ENCODE results near the gene F2RL2. TPM values are rescaled to one million over a fixed set of nuclear protein-coding genes. Genes with fewer than 3 reads are reported as not detected.

Gene F2RL2
- total and polyA plus RNA-seq, 10 of the 15 experiments (the other 5 are each of a cell fraction or from before 2014, with no cell fraction given) = 0.03 to 0.24 (median 0.08) TPM; not detected in 5

- peaks cover 7% of the 10 kb centered on the region; the same call in 1 of the 2 replicates for H3K4me1 ChIP-seq (ENCODE audit: control insufficient read depth, insufficient read depth, low read length)
- BruUV-seq (replicated peaks) = no TSS peak
- H3K4me3 ChIP-seq = no peak overlapping the region
- DNase-seq (ENCODE audit: low read depth, low spot score) (no peak), FAIRE-seq (no peak), ATAC-seq (no peak)
- no peaks in the 10 kb centered on the region; a peak in 2 of 4 replicates for H3K36me3 ChIP-seq (ENCODE audit: control insufficient read depth in 2 of 2, insufficient read depth in 2 of 2, low read length in 1 of 2)
- RAD21 ChIA-PET (ENCODE audit: unreplicated experiment) = interaction anchor here (0.7 to 1.7 kb wide), 4 partner anchors 42 to 131 kb away, joined by 3 to 10 read pairs (median 3); no protein-coding TSS in a partner anchor
- no peak overlapping the region for H3K27ac ChIP-seq (ENCODE audit: control insufficient read depth, insufficient read depth)
- intact Hi-C loops (cut with micrococcal nuclease; ENCODE audit: unreplicated experiment) (no loop called here), in situ Hi-C loops (cut with MboI) (loop anchor here (5.0 kb wide), 1 partner anchor 41 kb away; no protein-coding TSS in a partner anchor)
- no peaks in the 10 kb centered on the region for H4K20me1 ChIP-seq (ENCODE audit: control insufficient read depth, insufficient read depth)
- no peak overlapping the region for H2AFZ ChIP-seq (ENCODE audit: control insufficient read depth, low read depth, low read length)
- H3K9ac ChIP-seq (ENCODE audit: control insufficient read depth, insufficient read depth, low read length) = no peak overlapping the region
- CTCF ChIA-PET = interaction anchor here (0.8 to 6.5 kb wide), 8 partner anchors 8 to 131 kb away, joined by 3 to 69 read pairs (median 4); no protein-coding TSS in a partner anchor
- H3K9me3 ChIP-seq (replicated peaks; ENCODE audit: control insufficient read depth, insufficient read depth, low read length) = peaks cover 3% of the 10 kb centered on the region; the same call in 1 of the 3 replicates
- SMC1A ChIA-PET (ENCODE audit: uncharacterized antibody, unreplicated experiment) = interaction anchor here (1.0 to 2.6 kb wide), 5 partner anchors 9 to 131 kb away, joined by 3 to 14 read pairs (median 8); no protein-coding TSS in a partner anchor
- H3K27me3 ChIP-seq (replicated peaks in 1 of 2; ENCODE audit: control insufficient read depth in 2 of 2, insufficient read depth in 2 of 2, low read length in 1 of 2) = no peaks in the 10 kb centered on the region
- POLR2A ChIA-PET = no interaction called here
- H3K4me2 ChIP-seq (ENCODE audit: control insufficient read depth, insufficient read depth) = no peak overlapping the region
- no peaks in the 10 kb centered on the region for H3K79me2 ChIP-seq (ENCODE audit: control insufficient read depth, insufficient read depth, low read length)
- TF ChIP-seq CHD4 (IDR thresholded peaks at IDR 0.05) (no peak), E2F8 (IDR thresholded peaks at IDR 0.05; ENCODE audit: low read depth, partially characterized antibody) (no peak), ZBTB33 (IDR thresholded peaks at IDR 0.05) (no peak), TCF12 (IDR thresholded peaks at IDR 0.05; ENCODE audit: low read depth, low read length) (no peak), SIX5 (IDR thresholded peaks at IDR 0.05; ENCODE audit: low read depth, low read length, severe bottlenecking) (no peak), SUZ12 (IDR thresholded peaks at IDR 0.05; ENCODE audit: unreplicated experiment) (no peak), TCF3 (IDR thresholded peaks at IDR 0.05; ENCODE audit: borderline replicate concordance, insufficient read depth, low read depth, low read length) (no peak), PAX8 (IDR thresholded peaks at IDR 0.05) (no peak), NR2C1 (IDR thresholded peaks at IDR 0.05) (no peak), PAX5 (IDR thresholded peaks at IDR 0.05; ENCODE audit: borderline replicate concordance, low read depth, low read length) (no peak), HSF1 (IDR thresholded peaks at IDR 0.05; ENCODE audit: low read depth, low read length) (no peak), ASH2L (IDR thresholded peaks at IDR 0.05; ENCODE audit: borderline replicate concordance, low read depth) (no peak), ZSCAN29 (IDR thresholded peaks at IDR 0.05) (no peak), E2F4 (IDR thresholded peaks at IDR 0.05; ENCODE audit: low read depth, low read length) (no peak), IKZF2 (IDR thresholded peaks at IDR 0.05) (no peak), RELA (IDR thresholded peaks at IDR 0.05; ENCODE audit: borderline replicate concordance, partially characterized antibody) (no peak)
- TF ChIP-seq, protein P1, sequence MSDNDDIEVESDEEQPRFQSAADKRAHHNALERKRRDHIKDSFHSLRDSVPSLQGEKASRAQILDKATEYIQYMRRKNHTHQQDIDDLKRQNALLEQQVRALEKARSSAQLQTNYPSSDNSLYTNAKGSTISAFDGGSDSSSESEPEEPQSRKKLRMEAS (IDR thresholded peaks at IDR 0.05; ENCODE audit: low read depth, low read length) = no peak
These were observed 20.2 kb upstream of the F2RL2 start for GRCh38 chr5:76643371-76643770.
